Right lobe of liver (tissue), 6 donors: Measurements from ENCODE around the gene PDPK1. TPM values are rescaled to one million over a fixed set of nuclear protein-coding genes. Genes with fewer than 3 reads are reported as not detected.

Source experiments
- ATAC-seq, 4 donors: fragments of 200-7000 bp; cut with Tn5 transposase; one replicate each; pipeline ENCODE4 v1.9.1; 2020; ENCODE audit warnings: mild to moderate bottlenecking in 4 of 4, moderate library complexity in 4 of 4
- DNase-seq, 3 donors: peaks; one replicate each; pipeline ENCODE4 v3.0.0-alpha.2; 2020
- H3K27ac ChIP-seq, 3 donors: fragments of 200-600 bp; one replicate each; pipeline ENCODE4 v1.8.0; 2022
- H3K27me3 ChIP-seq, 2 donors: fragments of 200-600 bp; one replicate each; pipeline ENCODE4 v1.8.0; 2022
- H3K36me3 ChIP-seq, 4 donors: fragments of 200-600 bp; sonication (generic) in 1 of 4; one replicate each; pipeline versions ENCODE4 v1.5.1 to v1.8.0; 2017 to 2022; ENCODE audit warnings: control low read depth in 1 of 4
- H3K4me1 ChIP-seq, 4 donors: fragments of 200-600 bp; sonication (generic) in 1 of 4; one replicate each; pipeline versions ENCODE4 v1.5.1 to v1.8.0; 2017 to 2022; ENCODE audit warnings: control low read depth in 1 of 4
- H3K4me3 ChIP-seq, 3 donors: fragments of 200-600 bp; one replicate each; pipeline ENCODE4 v1.8.0; 2022
- H3K9me3 ChIP-seq, 4 donors: fragments of 200-600 bp; sonication (generic) in 1 of 4; one replicate each; pipeline versions ENCODE4 v1.5.1 to v1.8.0; 2017 to 2022; ENCODE audit warnings: control low read depth in 1 of 4
- POLR2A ChIP-seq: fragments of 450-650 bp; IDR thresholded peaks from one replicate; pipeline ENCODE4 v1.6.1; 2017; ENCODE audit warnings: antibody characterized with exemption, mild to moderate bottlenecking
- WGBS: methylation state at CpG from one replicate; pipeline ENCODE4 v1.1.6; 2018; ENCODE audit warnings: low coverage, low lambda C conversion rate; ENCODE audit not compliant: insufficient coverage; ENCODE audit errors: missing lambda C conversion rate; 5-methylcytosine and 5-hydroxymethylcytosine counted together
- intact Hi-C, 2 donors: fragments of 100-400 bp; cut with DNase I; formaldehyde crosslinking; loops; one replicate each; pipeline versions ENCODE4 v1.11.2 to v1.14.1; 2022
- long read RNA-seq: library from polyadenylated mRNA; unstranded; transcript quantifications from one replicate; pipeline ENCODE4 v2.0.0, GENCODE V29; 2019
- total RNA-seq, 6 experiments: library from RNA; depleted of rRNA in 2 of 6; stranded (reverse); fragments of >200 nt in 2 of 6; fragmentation: NEBNext Ultra II Directional in 3 of 6; extraction: Animal tissue kit (Norgen Biotek cat#: 25700) in 3 of 6; gene quantifications; one replicate each; pipeline versions ENCODE4 v1.1.0 to v1.2.4, GENCODE V29; 2016 to 2023
- TF ChIP-seq, protein P1 (sequence below), 4 donors: fragments of 200-600 bp in 3 of 4; fragments of 450-650 bp in 1 of 4; IDR thresholded peaks; one replicate each; pipeline versions ENCODE4 v1.5.1 to v1.8.0; 2016 to 2022; ENCODE audit warnings: antibody characterized with exemption in 4 of 4, mild to moderate bottlenecking in 2 of 4
- donor health status: DM: no; HTN: yes; CAD: no.
- donor health status: DM: no; HTN: no; CAD: no.
- donor health status: DM: no; HTN: no; CAD: no.
- donor health status: DM: no; HTN: yes; CAD: no.
- donor health status: DM: no; HTN: yes; CAD: no.

The PDPK1 gene
- 10 to 100 TPM; 20.7 to 28.3 (median 24.5) TPM for total RNA-seq
- long read RNA-seq, full-length matches to known transcripts: 5 of 6 reads
- long read RNA-seq, partial matches to known transcripts: 0 of 6 reads
- long read RNA-seq, other reads (novel, unspliced or antisense): 1 of 6 reads

DNA sequence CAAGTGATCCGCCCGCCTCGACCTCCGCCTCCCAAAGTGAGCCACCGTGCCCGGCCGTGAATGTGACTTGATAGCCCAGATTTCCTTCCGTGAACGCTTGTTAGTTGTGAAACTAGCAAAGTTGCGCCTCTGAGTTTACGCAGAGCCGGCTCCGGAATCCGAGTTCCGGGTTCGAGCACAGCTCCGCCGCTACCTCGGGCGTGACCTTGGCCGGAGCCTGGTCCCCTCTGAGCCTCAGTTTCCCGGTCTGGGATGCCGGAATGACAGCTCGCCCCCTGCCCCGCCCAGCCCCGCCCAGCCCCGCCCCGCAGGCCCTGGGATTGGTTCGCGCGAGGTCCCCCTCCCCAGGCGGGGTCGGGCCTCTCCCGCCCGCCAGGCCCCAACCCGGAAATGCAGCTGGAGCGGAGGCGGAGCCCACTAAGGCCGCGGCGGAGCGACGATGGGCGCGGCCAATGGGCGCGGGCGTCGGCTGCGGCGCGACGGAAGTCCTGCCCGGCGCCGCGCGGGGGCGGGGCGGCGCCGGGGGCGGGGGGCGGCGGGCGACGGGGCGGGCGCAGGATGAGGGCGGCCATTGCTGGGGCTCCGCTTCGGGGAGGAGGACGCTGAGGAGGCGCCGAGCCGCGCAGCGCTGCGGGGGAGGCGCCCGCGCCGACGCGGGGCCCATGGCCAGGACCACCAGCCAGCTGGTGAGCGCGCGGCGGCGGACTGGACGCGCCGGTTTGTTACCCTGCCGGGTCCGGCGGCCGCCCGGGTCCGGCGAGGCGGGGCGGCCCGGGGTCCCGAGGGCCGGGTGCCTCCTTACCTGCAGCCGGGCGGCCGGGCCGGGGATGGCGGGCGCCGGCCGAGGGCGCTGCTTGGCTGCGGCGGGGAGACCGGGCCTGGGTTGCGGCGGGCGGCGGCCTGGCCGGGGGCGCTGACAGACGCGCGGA is at the start of gene PDPK1:
Gene PDPK1, plus strand, starts transcription at position 571 of the 929 bp plus-strand sequence. Its CDS starts 92 bp downstream, at position 663.
- Histone ChIP-seq H3K9me3 (no peaks in the 10 kb centered on the region), H3K4me3 (peak within 1 kb of the TSS; percentile 51 to 70 (median 60)), H3K27me3 (no peaks in the 10 kb centered on the region), H3K27ac (peak within 1 kb of the TSS in 2 of 3 donors; percentile 47 to 79), H3K36me3 (no peaks in the 10 kb centered on the region), H3K4me1 (peaks cover 0 to 35% (median 17%) of the 10 kb centered on the region in 4 donors)
- ATAC-seq (peak; percentile 82 to 93 (median 88)), DNase-seq (peak; percentile 96 to 97 (median 96))
- TF ChIP-seq POLR2A: peak; percentile 45
- TF ChIP-seq, protein P1, sequence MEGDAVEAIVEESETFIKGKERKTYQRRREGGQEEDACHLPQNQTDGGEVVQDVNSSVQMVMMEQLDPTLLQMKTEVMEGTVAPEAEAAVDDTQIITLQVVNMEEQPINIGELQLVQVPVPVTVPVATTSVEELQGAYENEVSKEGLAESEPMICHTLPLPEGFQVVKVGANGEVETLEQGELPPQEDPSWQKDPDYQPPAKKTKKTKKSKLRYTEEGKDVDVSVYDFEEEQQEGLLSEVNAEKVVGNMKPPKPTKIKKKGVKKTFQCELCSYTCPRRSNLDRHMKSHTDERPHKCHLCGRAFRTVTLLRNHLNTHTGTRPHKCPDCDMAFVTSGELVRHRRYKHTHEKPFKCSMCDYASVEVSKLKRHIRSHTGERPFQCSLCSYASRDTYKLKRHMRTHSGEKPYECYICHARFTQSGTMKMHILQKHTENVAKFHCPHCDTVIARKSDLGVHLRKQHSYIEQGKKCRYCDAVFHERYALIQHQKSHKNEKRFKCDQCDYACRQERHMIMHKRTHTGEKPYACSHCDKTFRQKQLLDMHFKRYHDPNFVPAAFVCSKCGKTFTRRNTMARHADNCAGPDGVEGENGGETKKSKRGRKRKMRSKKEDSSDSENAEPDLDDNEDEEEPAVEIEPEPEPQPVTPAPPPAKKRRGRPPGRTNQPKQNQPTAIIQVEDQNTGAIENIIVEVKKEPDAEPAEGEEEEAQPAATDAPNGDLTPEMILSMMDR (IDR thresholded peaks at IDR 0.05): no peak
- intact Hi-C loops: no loop called here
- 2% methylated on average over 19 of the region's 126 CpGs for WGBS

DNA sequence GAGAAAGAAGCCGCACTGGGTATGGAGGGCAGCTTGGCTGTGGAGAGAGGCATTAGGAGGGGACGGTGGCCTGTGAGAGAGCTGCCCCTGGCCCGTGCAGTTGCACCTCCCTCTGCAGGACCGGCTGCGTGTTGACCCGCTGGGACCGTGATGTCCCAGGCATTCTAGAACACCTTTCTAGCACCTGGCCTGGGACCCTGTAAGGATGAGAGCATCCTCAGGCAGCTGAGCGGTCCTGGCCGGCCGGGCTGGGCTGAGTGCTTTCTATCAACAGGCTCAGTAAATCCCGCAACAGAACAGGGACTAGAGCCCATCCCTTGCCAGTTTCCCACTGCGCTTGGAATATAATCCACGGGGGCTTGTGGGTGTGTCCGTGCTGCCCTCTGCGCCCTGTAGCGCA is 48.2 kb upstream of the PDPK1 start:
- Histone ChIP-seq H3K4me3 (no peak overlapping the region), H3K27me3 (no peaks in the 10 kb centered on the region), H3K4me1 (peaks cover 0 to 18% (median 7%) of the 10 kb centered on the region in 4 donors), H3K9me3 (no peaks in the 10 kb centered on the region), H3K36me3 (peaks cover 0 to 4% (median 0%) of the 10 kb centered on the region in 4 donors), H3K27ac (no peak overlapping the region)
- DNase-seq (no peak), ATAC-seq (no peak)
- intact Hi-C loops: no loop called here
- no CpG with 5 or more reads among the region's 16 CpGs for WGBS
- TF ChIP-seq, protein P1 (IDR thresholded peaks at IDR 0.05): no peak
- no peak for TF ChIP-seq POLR2A

DNA sequence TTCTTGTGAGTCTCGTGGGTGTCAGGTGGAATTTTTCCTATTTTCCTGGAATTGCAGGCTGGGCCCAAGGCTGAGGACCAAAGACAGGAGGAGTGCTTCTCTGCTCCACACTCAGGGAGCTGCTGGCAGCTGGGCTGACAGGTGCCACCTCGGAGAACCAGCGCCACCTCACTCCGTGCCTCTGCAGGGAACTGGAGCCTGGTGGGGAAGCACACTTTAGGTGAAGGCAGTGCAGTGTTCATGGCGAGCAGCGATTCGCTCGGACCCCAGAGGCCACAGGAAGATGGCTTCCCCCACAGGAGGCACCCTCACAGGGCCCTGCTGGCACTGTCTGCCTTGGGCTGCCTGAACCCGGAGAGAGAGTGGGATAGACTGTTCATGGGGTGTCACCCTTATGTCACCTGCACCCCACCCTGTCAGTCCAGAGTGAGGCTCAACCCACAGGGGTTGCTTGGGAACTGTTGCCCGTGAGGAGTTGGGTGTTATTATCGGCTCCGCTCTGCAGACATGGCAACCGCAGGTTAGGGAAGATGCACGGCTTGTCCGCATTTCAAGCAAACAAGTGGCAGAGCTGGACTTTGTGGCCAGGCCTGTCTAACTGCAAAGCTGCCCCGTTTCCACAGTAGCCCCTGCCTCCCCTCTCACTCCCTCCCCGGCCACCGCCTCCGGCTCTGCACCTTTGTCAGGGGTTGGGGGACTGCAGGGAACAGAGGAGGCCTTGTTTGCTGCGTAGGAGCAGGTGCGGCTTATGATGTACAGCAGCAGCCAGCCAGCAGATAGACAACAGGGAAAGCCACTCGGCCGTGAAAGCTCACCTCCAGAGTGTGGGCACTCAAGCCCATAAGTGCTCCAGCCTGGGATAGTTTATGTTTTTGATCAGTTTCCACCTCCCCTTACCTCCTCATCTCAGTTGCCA is 47.4 kb upstream of the PDPK1 start:
- H3K4me3 ChIP-seq: no peak overlapping the region
- H3K27me3 ChIP-seq: no peaks in the 10 kb centered on the region
- ATAC-seq (no peak), DNase-seq (no peak)
- peaks cover 0 to 4% (median 0%) of the 10 kb centered on the region in 4 donors for H3K36me3 ChIP-seq
- no peaks in the 10 kb centered on the region for H3K9me3 ChIP-seq
- 80% methylated on average over 3 of the region's 23 CpGs for WGBS
- H3K4me1 ChIP-seq: peaks cover 0 to 9% (median 1%) of the 10 kb centered on the region in 4 donors
- intact Hi-C loops: loop anchor here in 1 of 2 donors (10.0 kb wide), 1 partner anchor 56 kb away; no protein-coding TSS in a partner anchor
- no peak for TF ChIP-seq POLR2A
- TF ChIP-seq, protein P1 (IDR thresholded peaks at IDR 0.05): no peak
- no peak overlapping the region for H3K27ac ChIP-seq

DNA sequence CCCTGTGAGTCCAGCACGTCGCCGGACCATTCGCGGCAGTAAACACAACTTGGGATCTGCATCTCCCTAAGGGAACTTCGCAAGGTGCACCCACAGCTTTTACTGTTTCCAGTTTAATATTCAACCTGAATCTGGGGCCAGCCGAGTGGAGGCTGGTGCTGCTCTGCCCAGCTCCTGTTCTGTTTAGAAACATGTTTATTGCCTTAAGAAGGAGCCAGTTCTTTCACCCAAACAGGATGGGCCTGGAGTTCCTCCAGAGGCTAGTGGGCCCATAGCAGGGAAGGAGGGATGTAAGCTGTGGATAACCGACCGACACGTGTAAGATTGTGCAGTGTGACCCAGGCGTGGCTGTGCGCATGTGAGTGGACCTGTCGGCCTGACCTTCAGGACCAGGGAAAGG is 45.5 kb upstream of the PDPK1 start:
- H3K9me3 ChIP-seq: no peaks in the 10 kb centered on the region
- 40% methylated on average over 1 of the region's 13 CpGs for WGBS
- H3K27me3 ChIP-seq: no peaks in the 10 kb centered on the region
- intact Hi-C loops: loop anchor here in 1 of 2 donors (10.0 kb wide), 1 partner anchor 57 kb away; no protein-coding TSS in a partner anchor
- H3K4me1 ChIP-seq: peaks cover 0 to 10% (median 3%) of the 10 kb centered on the region in 4 donors
- no peak overlapping the region for H3K4me3 ChIP-seq
- ATAC-seq: no peak
- no peak for TF ChIP-seq POLR2A
- TF ChIP-seq, protein P1 (IDR thresholded peaks at IDR 0.05): no peak
- no peak overlapping the region for H3K27ac ChIP-seq
- no peak for DNase-seq
- peaks cover 0 to 4% (median 0%) of the 10 kb centered on the region in 4 donors for H3K36me3 ChIP-seq
